Measurements from ENCODE around the gene CNN3.
A peak's percentile ranks its signal among the peaks of the same experiment; 100 is the strongest.
"Not testable (repeated sequence)": the region's sequence is repeated elsewhere in the genome, so short reads cannot be mapped to it uniquely, and the experiment has no call there.

Gene CNN3

DNA sequence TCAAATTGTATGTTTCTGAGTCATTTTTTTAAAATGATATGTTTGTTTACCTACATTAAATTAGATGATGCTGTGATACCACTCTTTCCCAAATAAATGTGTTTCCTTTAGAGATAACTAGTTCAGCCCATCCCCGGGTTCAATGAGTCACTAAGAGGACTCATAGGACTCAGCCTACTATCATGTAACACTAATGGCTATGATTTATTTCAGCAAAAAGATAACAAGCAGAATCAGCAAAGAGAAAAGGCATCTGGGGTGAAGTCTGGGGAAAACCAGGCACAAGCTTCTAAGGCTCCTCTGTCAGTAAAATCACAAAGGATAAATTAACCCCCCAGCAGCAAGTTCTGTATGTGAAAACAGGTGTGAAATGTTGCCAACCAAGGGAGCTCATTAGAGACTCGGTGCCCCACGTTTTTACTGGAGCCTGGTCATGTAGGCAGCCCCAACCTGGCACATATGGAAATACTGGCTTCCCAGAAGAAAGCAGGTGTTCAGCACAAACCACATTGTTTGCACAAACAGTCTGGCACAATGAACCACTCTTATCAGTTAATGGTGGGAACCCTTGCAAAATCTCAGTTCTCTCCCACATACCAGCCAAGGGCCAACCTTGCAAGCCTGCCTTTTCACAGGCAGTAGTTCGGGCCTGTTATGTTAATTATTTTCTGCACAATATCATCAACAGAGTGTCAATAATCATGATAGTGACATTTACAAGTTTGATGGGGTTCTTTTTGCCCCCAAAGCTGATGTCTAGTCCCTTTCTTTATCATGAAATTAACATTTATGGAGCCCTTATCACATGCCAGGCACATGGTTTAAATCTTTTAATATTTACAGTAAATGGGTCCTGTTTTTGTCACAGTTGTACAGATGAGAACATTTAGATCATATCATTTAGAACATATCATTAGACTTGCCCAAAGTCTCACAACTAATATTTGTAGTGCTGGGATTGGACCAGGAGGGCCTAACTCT is 23.1 kb upstream of the CNN3 start:
- peak; percentile 31 for DNase-seq

DNA sequence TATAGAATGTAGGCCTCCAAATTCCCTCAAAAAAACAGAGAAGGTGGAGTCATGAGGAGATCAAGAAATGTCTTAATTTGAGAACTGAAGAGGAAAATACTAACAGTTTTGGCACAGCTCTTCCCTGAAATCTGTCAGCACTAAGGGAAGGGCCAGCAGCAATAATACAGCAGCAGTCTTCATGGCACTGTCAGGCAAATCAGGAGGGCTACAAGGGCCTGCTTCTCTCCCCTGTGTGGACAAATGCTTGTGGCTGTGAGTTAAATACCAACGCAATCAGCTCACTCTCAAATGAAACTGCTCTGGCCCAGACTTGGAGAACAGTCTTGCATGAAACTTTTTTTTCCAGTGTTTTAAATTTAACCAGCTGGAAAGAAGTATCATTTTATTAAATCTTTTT is 20.5 kb upstream of the CNN3 start:
- DNase-seq = no peak

GRCh38 chr1:94946886-94947285 is 20.0 kb upstream of the CNN3 start:
- no peak for DNase-seq

- no peak for DNase-seq
Measured at GRCh38 chr1:94942171-94943128, 15.5 kb upstream of the CNN3 start.

DNA sequence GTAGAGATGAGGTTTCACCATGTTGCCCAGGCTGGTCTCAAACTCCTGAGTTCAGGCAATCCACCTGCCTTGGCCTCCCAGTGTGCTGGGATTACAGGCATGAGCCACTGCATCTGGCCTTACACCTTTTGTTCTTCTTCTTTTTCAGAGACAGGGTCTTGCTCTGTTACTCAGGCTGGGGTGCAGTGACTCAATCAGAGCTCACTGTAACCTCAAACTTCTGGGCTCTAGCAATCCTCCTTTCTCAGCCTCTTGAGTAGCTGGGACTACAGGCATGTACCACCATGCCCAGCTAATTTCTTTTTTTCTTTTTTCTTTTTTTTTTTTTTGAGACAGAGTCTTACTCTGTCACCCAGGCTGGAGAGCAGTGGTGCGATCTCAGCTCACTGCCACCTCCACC is 14.6 kb upstream of the CNN3 start:
- DNase-seq = not testable (repeated sequence)

DNA sequence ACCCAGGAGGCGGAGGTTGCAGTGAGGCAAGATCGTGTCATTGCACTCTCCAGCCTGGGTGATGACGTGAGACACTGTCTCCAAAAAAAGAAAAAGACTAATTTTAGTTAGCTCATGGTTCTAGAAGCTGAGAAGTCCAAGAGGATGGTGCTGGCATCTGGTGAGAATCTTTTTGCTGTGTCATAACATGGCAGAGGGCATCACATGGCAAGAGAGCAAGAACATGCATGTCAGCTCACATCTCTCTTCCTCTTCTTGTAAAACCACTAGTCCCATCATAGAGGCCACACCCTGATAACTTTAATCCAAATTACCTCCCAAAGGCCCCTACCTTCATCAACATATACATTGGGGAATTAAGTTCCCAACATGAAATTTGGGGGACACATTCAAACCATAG is 13.8 kb upstream of the CNN3 start:
- no peak for DNase-seq

DNA sequence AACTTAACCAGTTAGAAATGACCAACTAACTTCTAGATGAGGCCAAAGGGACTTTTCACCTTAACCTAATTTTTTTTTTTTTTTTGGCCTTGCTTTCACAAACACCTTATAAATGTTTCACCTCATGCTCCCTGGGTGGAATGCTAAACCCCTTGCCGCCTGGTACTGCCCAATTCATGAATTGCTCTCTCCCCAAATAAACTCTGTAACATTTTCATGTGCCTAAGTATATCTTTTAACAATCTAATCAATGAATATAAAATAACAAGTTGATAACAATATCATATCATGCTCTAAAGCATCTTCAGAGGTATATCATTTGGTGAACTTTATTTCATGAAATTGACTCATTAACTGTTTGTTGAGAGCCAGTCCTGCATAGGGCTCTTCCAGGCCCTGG is 10.9 kb upstream of the CNN3 start:
- DNase-seq = no peak

- no peak for DNase-seq
Measured at GRCh38 chr1:94936861-94937620, 10.1 kb upstream of the CNN3 start.

- DNase-seq = no peak
Measured at GRCh38 chr1:94935476-94935875, 8.6 kb upstream of the CNN3 start.

GRCh38 chr1:94935034-94935433 is 8.1 kb upstream of the CNN3 start:
- no peak for DNase-seq

GRCh38 chr1:94934551-94934950 is 7.6 kb upstream of the CNN3 start:
- DNase-seq = no peak

DNA sequence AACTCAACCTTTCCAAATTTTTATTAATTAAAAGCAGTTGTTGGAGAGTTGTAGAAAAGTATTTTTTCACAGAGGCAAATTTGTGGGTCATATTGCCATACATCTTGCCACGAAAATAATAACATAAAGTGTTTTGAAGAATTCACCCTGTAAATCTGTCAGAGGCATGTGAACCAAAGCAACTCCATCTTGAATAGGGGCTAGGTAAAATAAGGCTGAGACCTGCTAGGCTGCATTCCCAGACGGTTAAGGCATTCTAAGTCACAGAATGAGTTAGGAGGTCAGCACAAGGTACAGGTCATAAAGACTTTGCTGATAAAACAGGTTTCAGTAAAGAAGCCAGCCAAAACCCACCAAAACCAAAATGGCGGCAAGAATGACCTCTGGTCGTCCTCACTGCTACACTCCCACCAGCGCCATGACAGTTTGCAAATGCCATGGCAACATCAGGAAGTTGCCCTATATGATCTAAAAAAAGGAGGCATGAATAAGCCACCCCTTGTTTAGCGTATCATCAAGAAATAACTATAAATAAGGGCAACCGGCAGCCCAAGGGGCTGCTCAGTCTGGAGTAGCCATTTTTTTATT is 4.4 kb upstream of the CNN3 start:
- DNase-seq = no peak

GRCh38 chr1:94929351-94930217 is 2.7 kb upstream of the CNN3 start:
- DNase-seq = no peak

- DNase-seq = no peak
Measured at GRCh38 chr1:94928293-94928939, 1.5 kb upstream of the CNN3 start.

DNA sequence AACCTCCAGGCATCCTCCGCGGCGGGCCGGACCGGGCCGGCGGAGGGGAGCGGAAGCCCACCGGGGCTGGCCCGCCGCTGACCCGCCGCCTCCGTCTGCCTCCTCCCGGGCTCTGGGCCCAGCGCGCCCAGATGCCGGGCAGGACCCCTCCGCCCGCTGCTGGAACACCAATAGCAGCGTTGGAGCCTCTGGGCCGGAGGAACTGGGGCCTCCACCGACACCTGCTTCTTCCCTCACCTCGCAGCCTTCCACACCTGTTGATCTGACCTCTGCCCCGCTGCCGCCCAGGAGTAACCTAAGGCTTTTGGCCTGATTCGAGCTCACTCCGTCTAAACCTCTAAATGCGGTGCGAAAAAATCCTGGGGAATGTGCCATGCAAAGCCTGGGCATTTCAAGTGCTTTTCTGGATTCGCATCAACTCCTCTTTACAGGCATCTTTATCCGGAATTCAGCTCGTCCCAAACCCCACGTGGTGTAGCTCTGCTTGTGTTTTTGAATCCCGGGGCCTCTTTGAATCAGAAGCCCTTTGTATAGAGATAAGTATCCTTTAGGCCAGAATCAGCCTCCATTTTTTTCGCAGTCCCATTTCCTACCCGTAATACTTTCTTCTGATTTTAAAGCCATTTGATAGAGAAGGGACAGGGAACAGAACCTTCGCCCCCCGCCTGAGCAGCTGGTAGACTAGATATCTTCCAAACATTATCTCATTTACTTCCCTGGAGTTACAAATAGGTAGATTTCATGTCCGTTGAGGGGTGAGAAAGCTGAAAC is 680 bp upstream of the CNN3 start:
- no peak for DNase-seq

GRCh38 chr1:94926126-94926914 is 590 bp downstream of the CNN3 start:
- DNase-seq = no peak

- DNase-seq = peak; percentile 15
Measured at GRCh38 chr1:94925561-94926125, 1.3 kb downstream of the CNN3 start.

- no peak for DNase-seq
Measured at GRCh38 chr1:94925004-94925403, 1.9 kb downstream of the CNN3 start.

Measured in SHP77 treated with DMSO at 0.1 percent for 48 hours (cell line).